Measurements from ENCODE around the gene ATOH7.
"Not testable (repeated sequence)": the region's sequence is repeated elsewhere in the genome, so short reads cannot be mapped to it uniquely, and the experiment has no call there.

ATOH7 gene

DNA sequence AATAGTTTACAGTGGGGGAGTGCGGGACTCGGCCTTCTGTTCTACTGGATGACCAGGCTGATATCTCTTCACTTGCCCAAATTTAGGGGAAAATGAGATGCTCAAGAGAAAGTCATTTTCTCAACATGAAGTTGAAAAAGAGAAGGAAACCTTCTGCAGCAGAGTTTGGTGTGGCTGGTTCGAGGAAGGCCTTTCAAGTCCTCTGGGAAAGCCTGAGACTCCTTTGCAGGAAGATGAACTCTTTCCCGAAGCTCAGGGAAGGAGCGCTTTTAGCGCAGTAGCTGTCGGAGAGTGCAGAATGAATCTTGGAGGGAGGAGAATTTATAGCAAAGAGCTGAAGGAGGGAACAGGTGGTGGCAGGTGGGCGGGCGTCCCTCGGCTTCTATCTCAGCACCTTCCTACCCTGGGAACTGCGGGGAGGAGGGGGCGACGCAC lies at the start of gene ATOH7:
Gene ATOH7 (minus strand): TSS at position 297 of the 435 bp plus-strand sequence. CDS start 436 bp downstream, outside the sequence.
- no peak for DNase-seq

DNA sequence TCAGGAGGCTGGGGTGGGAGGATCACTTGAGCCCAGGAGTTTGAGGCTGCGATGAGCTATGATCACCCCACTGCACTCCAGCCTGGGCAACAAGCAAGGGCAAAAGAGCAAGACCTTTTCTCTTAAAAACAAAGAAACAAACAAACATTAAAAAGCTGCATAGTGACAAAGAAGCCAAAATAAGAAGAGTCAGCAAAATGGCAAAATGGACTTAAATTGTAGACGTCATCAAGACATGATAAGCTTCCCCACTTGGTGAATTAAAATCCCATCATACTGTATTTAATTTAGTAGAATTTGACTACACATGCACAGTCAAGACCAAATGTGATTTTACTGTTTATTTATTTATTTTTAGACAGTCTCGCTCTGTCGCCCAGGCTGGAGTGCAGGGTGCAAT lies 48.8 kb upstream of the ATOH7 start:
- no peak for DNase-seq

- DNase-seq: not testable (repeated sequence)
Observed at GRCh38 chr10:68278906-68279753, 47.2 kb upstream of the ATOH7 start.

DNA sequence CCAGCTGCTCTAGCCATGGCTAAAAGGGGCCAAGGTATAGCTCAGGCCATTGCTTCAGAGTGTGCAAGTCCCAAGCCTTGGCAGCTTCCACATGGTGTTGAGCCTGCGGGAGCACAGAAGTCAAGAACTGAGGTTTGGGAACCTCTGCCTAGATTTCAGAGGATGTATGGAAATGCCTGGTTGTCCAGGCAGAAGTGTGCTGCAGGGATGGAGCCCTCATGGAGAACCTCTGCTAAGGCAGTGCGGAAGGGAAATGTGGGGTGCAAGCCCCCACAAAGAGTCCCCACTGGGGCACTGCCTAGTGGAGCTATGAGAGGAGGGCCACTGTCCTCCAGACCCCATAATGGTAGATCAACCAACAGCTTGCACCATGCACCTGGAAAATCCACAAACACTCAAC lies 45.9 kb upstream of the ATOH7 start:
- DNase-seq: not testable (repeated sequence)

DNA sequence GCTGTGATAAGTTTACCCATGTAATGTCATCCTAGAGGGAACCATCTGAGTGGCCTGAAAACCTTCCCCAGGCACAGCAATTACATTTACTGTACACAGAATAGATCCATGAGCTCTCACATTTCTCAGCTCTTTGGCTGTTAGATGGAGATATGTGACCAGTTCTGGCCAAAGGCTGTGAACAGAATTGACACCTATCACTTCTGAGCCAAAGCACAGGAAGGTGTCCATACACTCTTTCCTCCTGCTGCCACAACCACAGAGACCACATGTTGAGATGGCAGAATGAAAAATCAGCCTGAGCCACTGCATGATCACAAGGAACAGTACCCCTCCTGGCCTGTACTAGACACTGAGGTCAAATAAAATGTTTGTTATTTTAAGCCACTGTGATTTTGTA lies 44.3 kb upstream of the ATOH7 start:
- DNase-seq: no peak

DNA sequence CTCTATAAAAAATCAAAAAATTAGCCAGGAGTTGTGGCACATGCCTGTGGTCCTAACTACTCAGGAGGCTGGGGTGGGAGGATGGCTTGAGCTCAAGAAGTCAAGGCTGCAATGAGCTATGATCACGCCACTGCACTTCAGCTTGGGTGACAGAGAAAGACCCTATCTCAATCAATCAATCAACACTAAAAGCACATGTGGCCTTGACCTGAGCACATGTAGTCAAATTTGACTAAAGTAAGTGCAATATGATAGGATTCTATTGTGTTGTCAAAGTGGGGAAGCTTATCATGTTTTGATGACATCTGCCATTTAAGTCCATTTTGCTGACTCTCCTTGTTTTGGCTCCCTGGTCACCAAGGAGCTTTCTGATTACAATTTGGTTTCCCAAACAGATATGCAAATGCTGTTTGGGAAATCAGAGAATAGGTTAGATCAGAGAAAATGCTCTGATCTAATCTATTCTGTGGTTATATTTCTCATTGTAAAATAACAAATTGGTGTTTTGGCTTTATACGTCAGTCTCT lies 43.8 kb upstream of the ATOH7 start:
- DNase-seq: no peak

DNA sequence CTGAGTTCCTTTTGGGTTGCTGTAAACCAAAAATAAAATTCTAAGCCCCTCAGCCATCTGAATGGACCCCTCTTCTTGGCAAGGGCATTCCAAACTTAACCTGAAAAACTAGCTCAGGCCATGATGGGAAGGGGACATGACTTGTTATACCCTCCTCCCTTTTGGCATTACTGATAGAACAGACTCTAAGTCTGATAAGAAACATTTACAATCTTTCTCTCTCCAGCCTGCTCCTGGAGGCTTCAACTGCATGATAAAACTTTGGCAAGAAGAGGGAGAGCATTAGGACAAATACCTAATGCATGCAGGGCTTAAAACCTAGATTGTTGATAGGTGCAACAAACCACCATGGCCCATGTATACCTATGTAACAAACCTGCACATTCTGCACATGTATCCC lies 40.9 kb upstream of the ATOH7 start:
- DNase-seq: no peak

DNA sequence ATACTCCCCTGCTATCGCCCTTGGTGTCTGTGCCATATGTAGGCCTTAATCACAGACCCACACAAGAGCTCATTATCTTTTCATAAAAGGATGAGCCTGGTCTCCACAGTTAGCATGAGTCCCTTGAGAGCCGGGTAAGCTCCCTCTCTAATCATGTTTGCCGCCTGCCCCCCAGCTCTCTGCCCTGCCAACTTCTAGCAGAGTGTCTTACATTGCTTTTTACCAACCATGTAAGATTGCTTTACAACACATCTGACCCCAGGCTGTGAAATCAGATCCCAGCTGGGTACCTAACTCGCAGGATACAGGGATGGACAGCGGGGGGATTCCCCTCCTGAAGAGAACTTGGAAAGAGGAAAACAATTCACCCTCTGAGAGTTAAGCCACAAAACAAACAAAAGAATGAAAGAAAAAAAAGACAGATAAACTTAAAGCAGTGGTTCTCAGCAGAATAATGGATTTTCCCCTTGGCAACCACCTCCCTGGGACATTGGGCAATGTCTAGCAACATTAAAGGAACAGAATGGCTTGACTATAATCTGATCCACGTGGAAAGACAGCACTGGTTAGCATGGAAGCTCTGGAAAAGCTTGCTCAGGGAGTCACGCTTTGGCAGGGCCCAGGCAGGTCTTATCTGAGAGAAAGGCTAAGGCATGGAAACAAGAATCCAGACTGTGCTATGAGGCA lies 39.4 kb upstream of the ATOH7 start:
- no peak for DNase-seq

DNA sequence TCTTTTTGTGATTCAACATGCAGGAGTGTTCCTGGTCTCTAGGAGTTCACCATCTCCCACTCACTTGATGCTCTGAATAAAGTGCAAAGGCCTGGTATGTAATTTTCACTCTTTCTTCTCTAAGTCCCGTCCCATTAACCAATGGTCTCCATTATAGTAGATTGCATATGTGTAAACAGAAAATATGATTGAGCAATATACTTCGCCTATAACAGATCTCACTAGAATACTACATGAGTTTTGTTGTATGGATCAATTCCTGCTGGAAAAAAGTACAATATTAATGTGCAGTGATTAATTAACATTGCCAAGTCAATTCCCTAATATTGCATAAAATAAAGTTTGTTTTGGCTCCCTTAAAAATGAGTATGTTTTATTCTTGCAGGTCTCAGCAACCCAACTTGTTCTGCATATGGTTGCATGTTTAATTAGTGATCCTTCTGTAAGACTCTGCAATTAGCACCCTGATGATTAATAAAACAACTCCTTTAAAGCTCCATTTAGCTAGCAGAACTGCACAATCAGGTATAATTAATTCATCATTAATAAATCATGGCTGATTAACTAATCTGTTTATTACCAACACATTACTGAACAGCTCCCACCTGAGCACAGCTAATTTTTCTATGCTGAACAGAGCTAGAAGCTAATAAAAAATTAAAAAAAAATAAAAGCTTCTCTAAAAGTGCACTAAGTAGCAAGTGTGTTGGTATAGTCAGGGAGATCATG lies 37.8 kb upstream of the ATOH7 start:
- DNase-seq: no peak

DNA sequence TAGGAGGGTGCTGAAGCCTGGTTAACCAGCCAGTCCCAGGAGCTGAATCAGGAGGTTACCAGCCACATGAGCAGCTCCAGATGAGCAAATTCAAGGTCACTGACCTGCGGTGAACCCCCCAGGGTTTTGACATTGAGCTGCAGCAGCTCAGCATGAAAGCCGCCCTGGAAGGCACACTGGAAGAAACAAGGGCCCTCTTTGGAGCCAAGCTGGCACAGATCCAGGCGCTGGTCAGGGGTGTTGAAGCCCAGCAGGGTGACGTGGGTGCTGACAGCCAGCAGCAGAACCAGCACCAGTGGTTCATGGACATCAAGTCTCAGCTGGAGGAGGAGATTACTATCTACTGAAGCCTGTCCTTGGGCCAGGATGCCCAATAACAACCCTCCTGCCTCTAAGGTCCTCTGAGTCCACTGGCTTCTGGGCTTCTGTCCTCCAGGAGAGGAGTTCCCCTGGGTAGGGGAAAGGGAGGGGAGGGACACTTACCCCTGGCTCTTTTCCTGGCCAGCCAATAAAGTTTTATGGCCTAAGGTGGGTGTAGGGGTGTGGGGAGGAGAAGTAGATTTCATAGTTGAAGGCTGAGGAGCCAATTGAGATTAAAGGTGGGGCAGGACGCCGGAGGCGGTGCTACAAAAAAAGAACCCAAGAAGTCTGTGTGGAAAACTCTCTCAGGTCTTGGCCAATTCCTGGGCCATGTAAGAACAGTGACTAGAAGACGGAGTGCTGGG lies 29.4 kb upstream of the ATOH7 start:
- DNase-seq: no peak

DNA sequence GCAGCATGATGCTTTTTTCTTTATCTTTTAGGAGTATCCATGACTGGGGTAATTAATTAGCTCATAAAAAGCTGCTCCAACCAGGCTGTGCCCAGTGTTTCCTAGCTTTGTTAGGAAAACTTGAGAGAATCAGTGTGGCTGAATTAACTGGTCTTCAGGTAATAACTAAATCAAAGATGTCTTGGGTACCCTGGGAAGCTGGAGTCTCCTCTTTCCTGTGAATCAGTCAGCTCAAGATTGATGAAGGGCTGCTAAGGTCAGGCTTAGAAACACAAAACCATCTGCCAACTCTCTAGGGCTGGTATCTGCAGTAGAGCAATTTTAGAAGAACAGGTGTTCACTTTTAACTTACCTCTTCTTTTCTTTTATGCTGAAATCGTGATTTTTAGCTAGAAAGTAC lies 21.4 kb upstream of the ATOH7 start:
- DNase-seq: peak; percentile 11

GRCh38 chr10:68251625-68252495 lies 19.9 kb upstream of the ATOH7 start:
- DNase-seq: no peak

DNA sequence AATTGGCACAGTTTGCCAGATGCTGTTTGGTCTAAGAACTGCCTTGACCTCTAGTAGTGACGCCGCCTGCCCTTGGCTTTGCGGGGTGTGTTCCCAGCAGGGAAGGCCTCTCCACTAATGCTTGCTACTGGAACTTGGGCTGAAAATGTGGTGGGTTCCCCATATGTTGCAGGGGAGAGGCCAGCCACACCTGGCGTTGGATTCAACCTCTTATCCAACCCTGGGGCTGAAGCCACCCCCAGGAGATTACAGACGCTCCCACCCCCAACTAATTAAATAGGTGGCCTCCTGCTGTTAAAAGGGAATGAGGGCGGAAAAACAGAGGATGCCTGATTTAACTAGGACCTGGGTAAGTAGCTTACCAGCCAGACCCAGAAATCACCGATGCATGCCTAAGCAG lies 19.2 kb upstream of the ATOH7 start:
- no peak for DNase-seq

DNA sequence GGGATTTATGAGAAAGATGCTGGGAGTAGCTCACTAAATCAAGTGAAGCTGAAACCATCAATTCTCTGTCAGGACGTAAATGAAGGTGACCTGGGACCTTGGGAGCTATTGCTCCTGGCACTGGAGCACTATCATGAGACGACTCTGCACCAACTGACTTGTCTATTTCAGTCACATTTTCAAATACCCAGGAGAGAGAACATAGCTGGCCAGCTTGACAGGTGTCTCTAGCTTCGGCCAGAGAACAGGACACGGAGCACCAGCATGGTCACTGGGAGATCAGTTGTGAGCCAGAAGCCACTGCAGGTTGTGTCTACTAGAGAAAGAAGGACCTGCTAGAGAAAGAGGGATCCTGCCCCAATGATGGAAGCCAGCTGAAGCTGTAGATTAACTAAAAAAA lies 17.4 kb upstream of the ATOH7 start:
- no peak for DNase-seq

DNA sequence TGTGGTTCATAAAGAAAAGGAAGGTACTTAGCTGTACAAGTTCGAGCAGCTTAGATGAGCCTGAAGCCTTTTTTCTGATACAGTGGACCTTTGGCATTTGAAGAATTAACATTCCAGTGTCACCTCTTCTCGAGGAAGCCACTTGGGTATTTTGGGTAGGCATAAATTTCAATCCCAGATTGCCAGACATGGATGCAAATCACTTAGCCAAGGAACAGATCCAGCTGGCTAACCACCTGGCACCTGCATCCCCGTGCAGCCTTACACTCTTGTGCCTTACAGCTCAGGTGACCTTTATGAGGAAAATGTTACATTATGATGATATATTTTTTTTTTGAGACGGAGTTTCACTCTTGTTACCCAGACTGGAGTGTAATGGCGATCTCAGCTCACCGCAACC lies 16.0 kb upstream of the ATOH7 start:
- DNase-seq: no peak

DNA sequence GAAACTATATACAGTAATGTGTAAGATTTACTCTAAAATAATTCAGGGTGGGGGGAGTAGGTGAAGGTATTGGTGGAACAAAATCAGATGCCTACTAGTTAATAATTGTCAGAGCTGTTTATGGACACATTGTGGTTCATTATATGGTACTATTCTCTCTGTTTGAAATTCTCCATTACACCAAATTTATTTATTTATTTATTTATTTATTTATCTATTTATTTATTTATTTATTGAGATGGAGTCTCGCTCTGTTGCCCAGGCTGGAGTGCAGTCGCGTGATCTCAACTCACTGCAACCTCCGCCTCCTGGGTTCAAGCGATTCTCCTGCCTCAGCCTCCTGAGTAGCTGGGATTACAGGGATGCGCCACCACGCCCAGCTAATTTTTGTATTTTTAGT lies 14.5 kb upstream of the ATOH7 start:
- not testable (repeated sequence) for DNase-seq

DNA sequence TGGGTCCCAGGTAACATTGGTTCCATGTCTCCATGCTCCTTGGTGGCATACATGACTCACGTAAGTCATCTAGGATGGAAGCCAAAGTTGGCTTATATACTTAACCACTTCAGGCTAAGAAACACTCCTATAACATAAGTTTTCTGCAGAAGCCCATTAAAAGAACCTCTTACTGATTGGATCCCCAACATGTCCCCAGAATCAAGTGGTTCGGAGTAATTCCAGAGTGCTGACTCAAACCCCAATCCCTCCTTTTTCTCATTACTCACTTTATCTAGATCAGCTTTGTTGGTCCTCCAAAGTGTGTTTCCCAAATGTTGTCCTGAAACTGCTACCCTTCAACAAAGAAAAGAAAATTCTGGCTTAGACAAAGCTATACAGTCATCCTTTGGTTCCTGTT lies 10.1 kb upstream of the ATOH7 start:
- DNase-seq: no peak

- peak; percentile 26 for DNase-seq
Observed at GRCh38 chr10:68239596-68240150, 7.8 kb upstream of the ATOH7 start.

DNA sequence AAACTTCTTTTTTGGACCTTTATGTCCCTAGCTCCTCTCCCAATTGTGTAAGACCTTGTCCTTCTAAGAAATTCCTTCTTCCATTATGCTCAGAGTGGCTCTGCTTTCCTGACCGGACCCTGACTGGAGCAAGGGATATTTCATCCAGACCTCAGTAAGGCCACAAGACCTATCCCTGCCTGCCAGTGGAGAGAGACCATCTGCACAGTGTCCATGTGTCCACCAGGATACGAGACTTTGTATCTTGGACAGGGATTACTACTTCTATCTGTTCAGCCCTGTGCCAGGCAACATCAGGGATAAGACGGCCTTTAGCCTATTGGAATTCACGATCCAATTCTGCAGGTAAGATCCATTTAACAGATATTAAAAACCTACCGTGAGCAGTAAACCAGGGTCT lies 7.2 kb upstream of the ATOH7 start:
- DNase-seq: no peak

GRCh38 chr10:68238371-68238770 lies 6.5 kb upstream of the ATOH7 start:
- DNase-seq: no peak

DNA sequence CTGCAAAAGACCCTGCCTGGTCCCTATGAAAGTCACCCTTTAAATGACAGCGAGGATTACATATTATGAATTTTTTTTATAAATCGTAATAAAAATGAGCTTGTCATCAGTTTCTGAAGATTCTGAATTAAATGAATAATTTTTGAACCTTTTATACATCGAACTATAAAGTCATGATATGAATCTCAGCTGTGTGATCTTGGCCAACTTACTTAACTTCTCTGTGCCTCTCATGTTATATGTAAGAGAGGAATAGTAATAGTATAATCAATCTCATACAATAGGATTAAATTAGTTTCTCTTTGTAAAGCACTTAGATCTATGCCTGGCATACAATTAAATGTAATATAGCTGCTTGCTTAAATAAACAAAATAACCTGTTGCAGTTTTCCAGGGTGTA lies 5.3 kb upstream of the ATOH7 start:
- no peak for DNase-seq

Measured in RPMI8226 (cell line).